NCI-H2107 treated with DMSO at 0.1 percent for 48 hours (cell line): ENCODE data around the gene CD226.
A peak's percentile ranks its signal among the peaks of the same experiment; 100 is the strongest.
"Not testable (repeated sequence)": the region's sequence is repeated elsewhere in the genome, so short reads cannot be mapped to it uniquely, and the experiment has no call there.

Experiments used
- DNase-seq: peaks from one replicate; lab custom pipeline; 2025; ENCODE audit not compliant: unreplicated experiment; lab: John Stamatoyannopoulos, UW

The CD226 gene

DNA sequence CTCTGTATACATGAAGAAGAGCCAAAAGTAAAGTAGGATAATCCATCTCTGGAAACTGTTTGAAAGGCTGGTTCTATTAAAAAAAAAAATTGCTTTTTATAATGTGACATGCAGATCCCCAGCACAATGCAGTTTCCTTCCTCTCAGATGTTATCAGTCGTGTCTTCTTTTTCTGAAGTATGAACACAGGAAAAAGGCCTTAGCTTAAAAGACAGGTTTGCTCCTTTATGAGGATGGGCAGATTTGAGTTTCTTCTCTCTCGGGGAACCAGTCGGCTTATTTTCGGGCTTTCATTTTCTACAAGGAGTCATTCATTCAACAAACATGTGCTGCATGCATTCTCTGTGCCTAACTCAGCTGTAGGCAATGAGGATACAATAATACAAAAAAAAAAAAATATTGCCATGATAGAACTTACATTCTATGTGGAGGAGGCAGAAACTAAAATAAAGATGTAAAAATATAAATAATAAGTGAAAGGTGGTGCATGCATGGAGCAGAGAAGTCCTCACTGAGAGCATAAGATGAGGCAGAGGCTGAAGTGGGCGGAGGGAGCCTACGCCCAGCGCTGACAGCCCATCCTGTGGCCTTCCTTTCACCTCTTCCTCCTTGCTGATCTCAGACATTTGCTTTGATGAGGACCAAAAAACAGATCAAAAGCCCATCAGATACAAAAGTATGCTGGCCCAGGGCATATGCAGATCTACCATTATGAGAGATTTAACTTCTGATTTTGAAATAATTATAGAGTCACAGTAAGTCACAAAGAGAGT is at the start of gene CD226:
TSS of gene CD226 (minus strand) at position 513 of the 773 bp plus-strand sequence. CDS start at position 46, 467 bp downstream.
- DNase-seq = no peak

DNA sequence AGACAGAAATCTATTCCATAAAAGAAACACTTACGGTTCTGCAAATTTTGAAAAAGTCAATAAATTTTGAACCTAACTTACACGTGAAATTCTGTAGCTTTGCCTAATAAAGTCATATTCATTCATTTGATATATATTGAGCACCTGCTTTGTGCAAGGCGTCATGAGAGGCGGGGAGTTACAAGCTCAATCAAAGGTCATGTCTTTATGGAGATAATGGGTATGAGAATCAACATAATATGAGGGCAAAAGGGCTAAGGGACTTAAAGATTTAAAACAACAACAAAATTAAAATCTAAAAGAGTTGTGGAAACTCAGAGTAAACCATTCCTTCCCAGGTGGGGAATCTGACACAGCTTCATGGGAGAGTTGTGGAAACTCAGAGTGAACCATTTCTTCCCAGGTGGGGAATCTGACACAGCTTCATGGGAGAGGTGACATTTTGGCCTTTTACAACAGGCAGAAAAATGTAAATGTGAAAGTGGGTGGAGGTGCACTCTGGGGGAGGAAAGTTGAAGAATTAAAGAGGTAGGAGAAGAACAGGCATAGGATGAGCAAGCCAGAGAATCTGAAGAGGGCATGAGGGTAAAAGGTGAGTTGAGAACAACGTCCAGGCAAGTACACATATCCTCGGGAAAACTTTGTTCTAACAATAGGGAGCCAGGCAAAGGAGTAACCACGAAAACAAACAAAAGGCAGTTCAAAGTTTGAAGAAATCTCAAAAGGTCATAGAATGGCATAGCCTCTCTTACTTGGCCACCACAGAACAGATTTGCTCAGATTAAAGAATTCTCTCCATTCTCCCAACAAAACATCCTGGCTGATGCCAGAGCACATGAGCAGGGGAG is 49.5 kb upstream of the CD226 start:
- DNase-seq = no peak

DNA sequence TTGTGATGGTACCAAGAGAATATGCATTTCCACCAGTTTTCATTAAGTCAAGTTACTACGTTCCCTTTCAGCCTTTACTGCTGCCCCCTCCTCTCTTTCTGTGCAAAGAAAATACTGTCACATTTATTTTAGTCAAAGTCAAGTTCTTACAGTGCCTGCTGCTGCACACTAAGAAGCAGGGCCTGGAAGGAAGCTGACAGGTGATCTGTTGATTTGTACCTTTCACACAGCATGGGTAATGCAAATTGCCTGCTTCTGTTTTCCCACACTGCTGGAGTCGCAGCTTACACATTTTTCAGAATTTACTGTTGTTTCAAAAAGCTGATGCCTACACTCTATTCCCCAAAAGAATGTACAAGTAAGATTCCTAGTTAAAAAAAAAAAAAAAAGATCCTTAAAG is 48.7 kb upstream of the CD226 start:
- no peak for DNase-seq

DNA sequence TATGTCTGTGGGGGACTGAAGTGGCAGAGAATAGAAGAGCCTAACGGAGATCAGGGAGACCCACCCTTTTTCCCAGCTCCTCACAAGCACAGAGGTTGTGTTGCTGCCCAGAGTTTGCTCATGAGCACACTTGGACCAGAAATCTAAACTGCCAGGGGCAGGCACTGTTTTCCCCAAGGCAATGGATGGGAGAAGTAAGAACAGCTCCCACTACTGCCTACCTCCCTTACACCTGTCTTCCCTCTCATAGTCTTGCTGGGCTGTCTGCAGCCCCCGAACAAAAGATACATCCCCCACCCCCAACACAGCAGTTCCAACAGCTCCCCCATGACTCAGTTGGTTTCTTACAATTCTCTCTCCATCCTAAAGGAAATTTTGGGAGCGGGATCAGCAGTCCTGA is 48.1 kb upstream of the CD226 start:
- DNase-seq = no peak

DNA sequence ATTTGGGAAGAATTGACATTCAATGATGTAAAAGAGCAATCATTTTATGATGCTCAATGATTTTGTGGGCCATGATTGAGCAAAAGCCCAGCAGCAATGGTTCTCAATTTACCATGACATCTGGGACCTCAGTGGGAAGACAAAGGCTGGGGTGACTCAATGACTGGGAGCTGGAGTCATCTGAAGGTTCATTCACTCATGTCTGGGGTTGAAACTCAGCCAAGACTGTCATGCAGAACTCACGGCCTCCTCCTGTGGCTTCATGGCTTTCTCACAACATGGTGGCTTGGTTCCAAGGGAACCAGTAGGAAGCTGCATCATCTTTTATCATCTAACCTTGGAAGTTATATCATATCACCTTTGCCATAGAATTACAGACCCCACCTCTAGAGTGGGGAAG is 45.1 kb upstream of the CD226 start:
- DNase-seq = no peak

DNA sequence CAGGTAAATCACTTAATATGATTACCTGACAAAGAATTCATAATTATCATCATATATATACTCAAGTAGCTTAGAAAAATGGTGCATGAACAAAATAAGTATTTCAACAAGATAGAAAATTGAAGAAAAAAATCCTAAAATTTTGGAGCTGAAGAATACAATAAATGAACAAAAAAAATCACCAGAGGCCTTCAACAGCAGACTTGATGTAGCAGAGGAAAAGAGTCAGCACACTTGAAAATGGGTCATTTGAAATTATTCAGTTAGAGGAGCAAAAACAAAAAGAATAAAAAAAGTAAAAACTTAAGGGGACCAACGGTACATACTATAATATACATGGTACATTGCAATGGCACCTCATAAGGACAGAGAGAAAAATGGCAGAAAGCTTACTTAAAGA is 40.2 kb upstream of the CD226 start:
- no peak for DNase-seq

DNA sequence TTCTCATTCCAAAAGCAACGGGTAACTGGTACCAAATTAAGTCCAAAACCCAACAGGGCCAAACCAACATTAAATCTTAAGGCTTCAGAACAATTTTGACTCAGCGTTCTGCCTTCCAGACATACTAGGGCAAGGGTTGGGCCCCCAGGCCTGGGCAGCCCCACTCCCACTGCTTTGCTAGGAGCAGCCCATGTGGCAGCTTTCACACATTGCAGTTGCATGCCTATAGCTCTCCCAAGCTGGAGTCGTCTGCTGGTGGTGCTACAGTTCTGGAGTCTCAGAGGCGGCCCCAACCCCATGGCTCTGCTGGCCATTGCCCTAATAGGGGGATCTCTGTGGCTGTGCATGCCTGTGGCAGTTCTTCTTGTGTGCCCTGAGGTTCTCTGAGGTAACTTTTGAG is 37.6 kb upstream of the CD226 start:
- DNase-seq = no peak

DNA sequence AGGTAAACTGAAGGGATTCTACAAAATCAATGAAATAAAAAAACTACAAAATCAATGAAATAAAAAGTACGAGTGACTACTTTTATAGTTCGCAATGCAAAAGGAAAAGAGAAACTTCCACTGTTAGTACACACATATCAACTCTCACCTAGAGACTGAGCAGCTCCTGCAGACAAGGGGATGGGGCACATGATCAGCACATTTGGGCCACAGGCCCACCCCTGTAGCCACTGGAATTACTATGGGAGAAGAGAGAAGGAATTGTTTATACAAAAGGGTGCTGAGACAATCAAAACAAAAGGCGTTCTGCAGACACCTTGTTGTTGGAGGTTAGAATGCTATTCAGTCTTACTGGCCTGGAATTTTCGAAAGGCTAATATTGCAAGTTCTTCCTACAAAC is 34.7 kb upstream of the CD226 start:
- DNase-seq = no peak

DNA sequence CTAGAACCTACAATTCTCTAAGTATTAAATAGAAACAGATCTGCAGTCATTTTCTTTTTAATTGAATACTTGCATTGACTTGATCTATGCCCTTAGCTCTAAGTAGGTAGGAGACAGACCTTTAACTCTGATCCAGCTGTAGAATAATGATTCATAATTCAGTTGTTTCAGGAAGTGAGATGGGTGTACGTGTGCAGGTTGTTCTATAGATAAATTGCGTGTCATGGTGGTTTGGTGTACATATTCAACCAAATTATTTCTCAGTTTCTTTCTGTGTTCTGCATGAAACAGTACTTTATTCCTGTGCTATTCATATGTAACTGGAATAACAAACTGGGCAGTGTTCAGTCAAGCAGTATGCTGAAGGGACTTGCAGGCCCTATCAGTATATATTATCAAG is 34.3 kb upstream of the CD226 start:
- no peak for DNase-seq

DNA sequence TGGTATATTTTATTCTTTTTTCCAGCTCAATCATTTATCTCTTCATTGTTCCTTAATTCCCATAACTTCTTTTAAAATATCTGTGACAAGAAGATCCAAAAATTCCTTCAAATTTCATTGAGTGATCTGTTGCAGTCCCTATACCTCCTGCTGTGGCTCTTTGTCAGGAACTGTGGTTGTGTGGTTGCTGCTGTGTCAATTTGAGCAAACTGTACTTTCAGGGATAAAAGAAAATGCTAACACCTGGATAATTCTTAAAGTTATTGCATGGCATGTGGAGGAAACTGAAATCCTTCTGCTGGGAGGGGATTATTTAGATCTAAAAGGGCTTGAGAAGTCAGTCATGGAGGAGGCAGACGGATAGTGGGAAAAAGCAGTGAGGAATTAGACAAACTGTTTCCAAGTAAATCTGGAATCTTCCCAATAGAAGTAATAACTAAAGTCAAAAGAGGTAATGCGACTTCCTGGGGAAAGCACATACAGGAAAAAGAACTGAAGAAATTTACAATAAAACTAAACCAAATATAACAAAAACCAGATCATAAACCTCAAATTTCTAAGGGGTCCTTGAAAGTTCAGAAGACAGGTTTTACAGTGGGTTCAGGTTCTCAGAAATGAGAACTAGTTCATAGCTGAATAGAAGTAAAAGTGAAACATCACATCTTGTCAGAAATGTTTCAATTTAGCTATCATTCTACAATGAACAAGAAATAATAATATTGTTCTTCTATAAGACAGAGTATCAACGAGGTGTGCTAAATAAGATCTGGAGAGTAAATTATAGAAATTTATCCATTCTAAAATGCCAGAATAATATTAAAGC is 33.5 kb upstream of the CD226 start:
- DNase-seq = peak; percentile 8

DNA sequence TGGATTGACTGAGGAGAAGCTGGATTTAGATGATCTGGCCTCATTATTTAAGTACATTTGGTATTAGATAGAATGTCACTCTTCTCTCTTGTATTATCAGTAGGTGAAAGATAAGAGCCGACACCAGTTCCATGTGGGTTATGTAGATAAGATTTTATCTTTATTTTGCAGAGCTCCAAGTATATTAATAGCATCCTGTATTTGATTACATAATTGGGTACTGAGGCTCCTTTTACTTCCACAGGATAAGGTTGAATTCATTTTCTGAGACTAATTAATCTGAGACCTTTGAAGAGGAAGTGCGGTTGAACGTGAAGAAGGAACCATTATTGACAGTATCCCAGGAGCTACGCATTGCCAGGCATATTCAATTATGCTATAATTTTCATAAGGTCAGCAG is 32.8 kb upstream of the CD226 start:
- no peak for DNase-seq

DNA sequence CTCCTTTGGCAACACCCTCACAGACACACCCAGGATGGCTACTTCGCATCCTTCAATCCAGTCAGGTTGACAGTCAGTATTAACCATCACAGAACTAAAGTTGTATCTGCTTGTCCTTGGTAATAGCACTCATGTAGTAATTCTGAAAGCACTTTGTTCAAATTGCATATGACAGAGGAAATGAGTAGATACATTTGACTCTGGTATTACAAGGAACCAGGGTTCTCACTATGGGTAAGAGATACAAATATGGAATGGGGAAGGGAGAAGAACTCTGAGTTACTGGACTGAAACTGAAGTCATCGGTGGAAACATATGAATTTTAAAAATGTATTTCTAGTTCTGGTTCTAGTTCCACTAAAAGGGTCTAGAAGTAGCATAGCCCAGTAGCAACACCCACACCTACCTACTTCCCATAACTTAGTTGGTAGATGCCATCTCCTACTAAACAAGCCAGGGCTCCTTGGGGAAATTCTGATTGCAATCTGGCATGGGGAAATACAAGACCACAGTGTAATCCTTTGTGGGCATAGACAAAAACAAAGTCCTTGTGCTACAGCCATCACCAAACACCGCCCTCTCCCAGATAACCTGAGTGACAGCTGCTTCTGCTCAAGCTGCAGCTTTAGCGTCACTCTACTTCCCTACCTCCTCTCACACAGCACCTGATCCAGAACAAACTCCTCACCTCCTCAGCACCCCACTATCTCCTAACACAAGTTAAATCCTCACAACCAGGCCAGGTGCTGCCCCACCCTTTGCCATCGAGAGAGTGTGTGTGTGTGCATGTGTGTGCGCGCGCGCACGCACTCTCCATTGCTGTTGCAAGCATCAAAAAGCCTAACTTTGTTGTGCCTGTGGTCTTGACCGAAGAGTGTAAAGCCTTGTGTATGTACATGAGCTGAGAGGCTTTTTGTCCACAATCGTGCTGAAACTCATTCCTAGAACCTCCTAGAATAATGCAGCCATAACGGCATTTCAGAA is 31.4 kb upstream of the CD226 start:
- DNase-seq = no peak

DNA sequence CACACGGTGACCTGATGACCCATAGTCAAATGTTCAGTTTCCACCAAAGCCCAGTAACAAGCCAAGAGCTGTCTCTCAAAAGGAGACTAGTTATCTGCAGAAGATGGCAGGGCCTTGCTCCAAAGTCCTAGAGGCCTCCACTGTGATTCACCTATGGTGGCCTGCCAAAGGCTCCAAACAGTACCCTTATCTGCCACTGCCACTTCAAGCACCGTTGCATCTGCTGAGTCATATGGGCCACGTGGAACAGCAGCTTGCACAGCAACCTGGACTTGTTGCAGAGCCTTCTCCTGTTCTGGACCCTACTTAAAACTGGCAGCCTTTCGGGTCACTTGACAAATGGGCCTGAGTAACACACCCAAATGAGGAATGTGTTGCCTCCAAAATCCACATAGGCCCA is 27.6 kb upstream of the CD226 start:
- not testable (repeated sequence) for DNase-seq

DNA sequence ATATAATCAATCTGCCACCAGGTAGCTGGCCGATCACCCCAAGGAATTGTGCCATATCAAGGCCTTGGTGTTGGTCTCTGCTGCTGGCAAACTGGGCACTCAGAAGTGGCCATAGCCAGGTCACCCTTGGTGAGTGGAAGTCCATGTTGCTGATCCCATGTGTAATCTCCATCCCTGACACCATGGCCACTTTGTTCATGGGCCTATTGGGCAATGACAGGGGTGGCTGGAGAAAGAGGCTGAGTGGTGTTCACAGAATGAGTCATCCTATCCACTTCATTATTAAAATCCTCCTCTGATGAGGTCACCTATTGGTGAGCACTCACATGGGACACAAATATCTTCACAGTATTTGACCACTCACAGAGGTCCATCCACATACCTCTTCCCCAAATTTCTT is 26.7 kb upstream of the CD226 start:
- no peak for DNase-seq

DNA sequence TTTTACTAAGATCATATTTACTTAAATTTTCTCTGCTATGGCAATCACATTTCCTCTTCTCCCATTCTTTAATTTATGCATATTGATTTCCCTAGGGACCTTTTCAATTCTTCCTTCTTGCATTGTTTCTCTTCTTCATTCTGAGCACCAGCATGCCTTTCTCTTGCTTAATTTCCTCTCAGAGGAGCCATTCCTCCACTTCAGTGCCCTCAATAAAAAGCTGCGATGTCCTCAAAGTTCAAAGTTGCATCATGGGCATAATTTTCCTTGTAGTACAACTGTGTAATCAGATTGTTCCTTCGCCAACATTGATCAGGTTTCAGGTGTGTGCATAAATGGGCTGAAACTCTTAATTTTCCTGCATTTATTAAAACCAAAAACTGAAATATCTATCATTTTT is 21.8 kb upstream of the CD226 start:
- DNase-seq = no peak

DNA sequence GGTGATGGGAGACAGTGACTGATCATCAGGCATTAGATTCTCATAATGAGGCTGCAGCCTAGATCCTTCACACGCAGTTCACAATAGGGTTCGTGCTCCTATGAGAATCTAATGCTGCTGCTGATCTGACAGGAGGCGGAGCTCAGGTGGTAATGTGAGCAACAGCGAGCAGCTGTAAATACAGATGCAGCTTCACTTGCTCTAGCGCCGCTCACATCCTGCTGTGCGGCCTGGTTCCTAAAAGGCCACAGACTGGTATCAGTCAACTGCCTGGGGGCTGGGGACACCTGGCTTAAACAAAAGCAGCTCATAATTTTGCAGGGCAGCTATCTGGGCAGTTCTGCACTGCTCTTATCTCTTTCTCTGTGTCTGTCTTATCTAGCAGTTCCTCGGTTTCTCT is 20.4 kb upstream of the CD226 start:
- DNase-seq = peak; percentile 23

DNA sequence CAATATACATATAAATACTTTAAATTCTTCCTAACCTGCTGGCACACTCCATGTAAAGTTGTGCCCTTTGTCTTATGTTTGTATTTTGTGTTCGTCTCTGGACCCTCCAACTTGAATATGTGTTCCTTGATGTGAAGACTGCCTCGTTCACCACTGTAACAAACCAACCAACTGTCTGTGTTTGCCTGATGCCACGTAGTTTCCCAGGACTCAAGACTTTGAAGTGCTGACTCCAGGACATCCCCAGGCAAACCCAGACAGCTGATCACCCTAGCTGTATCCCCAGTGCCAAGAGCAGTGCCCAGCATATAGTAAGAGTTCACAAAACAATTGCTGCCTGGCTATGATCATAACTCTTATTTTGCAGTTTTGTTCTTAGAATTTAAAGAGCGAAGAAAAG is 15.5 kb upstream of the CD226 start:
- no peak for DNase-seq

DNA sequence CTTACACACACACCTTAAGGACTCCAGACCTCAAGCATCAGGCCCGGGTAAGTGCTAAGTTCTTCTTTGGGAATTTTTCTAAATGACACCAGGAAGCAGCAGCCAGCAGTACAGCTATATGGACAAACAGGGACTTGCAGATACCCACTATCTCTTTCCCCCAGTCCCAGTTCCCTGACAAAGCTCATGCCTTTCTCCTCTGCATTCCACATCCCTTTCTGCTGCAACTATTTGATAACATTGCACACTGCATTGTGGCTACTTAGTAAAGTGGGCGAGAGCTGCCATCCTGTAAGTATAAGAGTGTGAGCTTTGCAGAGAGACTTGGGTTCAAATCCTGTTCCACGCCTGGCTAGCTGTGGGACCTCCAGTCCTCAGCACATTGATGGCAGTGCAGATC is 14.0 kb upstream of the CD226 start:
- no peak for DNase-seq

DNA sequence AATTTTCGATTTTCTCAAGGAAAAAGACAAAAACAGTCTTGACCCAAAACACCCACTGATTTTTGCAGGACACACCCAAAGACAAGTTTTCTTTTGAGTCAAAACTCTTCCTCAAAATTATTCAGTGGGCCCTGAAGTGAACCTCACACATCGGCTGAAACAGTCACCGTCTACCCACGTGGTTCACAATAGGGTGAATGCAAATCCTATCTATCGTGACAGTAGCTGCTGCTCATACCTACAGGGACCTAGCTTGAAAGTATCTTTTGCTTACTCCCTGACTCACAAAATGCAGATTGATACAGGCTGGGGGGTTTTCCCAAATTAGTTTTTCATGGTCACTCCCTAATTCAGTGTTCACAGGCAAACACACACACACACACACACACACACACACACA is 10.7 kb upstream of the CD226 start:
- DNase-seq = no peak

DNA sequence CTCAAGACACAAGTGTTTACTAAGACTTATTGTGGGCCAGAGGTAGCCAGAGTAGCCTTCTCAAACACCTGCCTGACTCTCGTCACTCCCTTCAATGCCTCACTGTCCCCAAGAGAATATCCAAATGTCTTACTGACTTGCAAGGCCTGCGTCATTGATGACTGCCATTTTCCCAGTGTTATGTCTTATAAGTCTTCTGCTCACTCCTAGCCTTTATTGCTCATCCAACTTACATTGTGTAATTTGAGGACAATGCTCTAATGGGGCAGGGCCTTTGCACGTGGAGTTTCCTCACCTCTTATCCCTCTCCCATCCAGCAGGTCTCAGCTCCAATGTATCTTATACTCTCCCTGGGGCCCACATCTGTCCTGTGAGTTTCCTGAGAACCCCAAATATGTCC is 10.1 kb upstream of the CD226 start:
- DNase-seq = no peak
